ENCODE data around the gene FRMD1. TPM values are rescaled to one million over a fixed set of nuclear protein-coding genes. Genes with fewer than 3 reads are reported as not detected.

Gene FRMD1
- total RNA-seq, 4 donors from 2014 or later: 0.13 TPM; not detected in 3

DNA sequence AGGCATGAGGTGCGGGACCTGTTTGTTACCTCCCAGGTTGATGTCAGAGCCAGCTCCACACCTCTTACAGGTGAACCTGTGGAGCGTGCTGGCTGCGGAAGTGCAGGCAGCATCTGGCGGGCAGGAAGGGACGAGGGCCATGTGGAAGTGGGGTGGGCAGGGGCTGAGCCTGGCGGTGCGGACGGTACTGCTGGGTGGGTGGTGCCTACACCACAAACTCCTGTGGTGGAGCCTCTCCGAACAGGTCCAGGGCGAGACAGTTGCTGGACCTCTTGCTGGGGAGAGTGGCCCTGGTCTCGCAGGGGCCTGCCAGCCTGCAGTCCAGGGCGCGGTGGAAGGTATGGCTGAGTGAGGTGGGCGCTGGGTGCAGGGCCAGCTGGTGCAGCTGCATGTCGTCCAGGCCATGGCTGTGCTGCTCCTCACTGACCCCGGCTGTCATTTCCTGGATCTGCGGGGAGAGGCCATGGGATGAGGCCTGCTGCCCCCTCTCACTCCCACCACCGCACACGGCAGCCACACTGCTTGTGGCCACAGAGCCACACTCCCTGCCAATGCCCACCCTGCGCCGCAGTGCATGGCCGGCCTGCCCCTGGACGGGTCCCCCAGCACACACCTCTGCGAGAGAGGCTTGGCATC is 22.0 kb downstream of the FRMD1 start:
- Histone ChIP-seq H3K4me3 (replicated peaks in 1 of 3) (no peak overlapping the region), H3K4me1 (peaks cover 0 to 12% of the 10 kb centered on the region in 2 donors), H3K27me3 (no peaks in the 10 kb centered on the region), H3K27ac (no peak overlapping the region), H3K36me3 (no peaks in the 10 kb centered on the region), H3K9me3 (no peaks in the 10 kb centered on the region)
- TF ChIP-seq POLR2A (IDR thresholded peaks at IDR 0.05): no peak
- TF ChIP-seq, protein P1, sequence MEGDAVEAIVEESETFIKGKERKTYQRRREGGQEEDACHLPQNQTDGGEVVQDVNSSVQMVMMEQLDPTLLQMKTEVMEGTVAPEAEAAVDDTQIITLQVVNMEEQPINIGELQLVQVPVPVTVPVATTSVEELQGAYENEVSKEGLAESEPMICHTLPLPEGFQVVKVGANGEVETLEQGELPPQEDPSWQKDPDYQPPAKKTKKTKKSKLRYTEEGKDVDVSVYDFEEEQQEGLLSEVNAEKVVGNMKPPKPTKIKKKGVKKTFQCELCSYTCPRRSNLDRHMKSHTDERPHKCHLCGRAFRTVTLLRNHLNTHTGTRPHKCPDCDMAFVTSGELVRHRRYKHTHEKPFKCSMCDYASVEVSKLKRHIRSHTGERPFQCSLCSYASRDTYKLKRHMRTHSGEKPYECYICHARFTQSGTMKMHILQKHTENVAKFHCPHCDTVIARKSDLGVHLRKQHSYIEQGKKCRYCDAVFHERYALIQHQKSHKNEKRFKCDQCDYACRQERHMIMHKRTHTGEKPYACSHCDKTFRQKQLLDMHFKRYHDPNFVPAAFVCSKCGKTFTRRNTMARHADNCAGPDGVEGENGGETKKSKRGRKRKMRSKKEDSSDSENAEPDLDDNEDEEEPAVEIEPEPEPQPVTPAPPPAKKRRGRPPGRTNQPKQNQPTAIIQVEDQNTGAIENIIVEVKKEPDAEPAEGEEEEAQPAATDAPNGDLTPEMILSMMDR (IDR thresholded peaks at IDR 0.05): no peak
- intact Hi-C loops (cut with DNase I): no loop called here
- 94 to 96% methylated on average over 11 to 20 of the region's 24 CpGs for WGBS, 2 donors
- DNase-seq: no peak

DNA sequence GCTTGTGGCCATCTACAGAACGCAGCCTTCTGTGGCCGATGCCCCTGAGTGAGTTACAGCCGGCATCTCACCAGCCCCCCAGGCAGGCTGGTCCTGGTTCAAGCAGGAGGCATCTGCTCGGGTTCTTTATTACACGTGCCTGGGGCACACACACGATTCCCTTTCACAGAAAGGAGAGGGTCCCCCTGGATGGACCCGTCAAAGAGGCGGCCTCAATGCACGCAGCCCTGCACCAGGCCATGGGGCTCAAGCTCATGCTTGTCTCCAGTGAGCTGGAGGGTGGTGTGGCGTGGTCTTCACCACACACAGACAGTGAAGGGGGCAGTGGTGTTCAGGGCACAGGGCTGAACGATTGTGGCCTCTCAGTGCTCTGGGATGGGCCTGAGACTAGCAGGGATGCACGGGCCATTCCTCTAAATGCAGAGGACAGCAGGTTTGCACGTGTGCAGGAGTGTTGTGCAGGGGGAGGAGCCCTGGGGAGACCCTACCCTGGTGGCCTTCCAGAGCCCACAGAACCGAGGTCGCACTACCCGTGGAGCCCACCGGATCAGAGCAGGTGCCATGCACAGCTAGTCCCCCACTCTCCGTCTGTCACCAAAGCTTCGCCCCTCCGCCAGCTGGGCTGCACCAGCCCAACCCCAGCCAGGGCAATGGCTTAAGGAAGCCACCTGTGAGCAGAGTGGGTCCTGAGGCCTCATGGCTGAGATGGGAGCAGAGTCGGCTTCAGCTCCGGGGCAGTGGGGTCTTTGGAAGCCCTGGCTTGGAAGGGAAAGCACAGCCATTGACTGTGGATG is 23.1 kb downstream of the FRMD1 start:
- H3K9me3 ChIP-seq: no peaks in the 10 kb centered on the region
- H3K27me3 ChIP-seq: no peaks in the 10 kb centered on the region
- WGBS, 2 donors: 91 to 96% methylated on average over 12 to 13 of the region's 22 CpGs
- H3K27ac ChIP-seq: no peak overlapping the region
- H3K4me3 ChIP-seq (replicated peaks in 1 of 3): no peak overlapping the region
- no peak for DNase-seq
- intact Hi-C loops (cut with DNase I): no loop called here
- TF ChIP-seq, protein P1 (IDR thresholded peaks at IDR 0.05): no peak
- TF ChIP-seq POLR2A (IDR thresholded peaks at IDR 0.05): no peak
- H3K36me3 ChIP-seq: no peaks in the 10 kb centered on the region
- H3K4me1 ChIP-seq: peaks cover 0 to 12% of the 10 kb centered on the region in 2 donors

DNA sequence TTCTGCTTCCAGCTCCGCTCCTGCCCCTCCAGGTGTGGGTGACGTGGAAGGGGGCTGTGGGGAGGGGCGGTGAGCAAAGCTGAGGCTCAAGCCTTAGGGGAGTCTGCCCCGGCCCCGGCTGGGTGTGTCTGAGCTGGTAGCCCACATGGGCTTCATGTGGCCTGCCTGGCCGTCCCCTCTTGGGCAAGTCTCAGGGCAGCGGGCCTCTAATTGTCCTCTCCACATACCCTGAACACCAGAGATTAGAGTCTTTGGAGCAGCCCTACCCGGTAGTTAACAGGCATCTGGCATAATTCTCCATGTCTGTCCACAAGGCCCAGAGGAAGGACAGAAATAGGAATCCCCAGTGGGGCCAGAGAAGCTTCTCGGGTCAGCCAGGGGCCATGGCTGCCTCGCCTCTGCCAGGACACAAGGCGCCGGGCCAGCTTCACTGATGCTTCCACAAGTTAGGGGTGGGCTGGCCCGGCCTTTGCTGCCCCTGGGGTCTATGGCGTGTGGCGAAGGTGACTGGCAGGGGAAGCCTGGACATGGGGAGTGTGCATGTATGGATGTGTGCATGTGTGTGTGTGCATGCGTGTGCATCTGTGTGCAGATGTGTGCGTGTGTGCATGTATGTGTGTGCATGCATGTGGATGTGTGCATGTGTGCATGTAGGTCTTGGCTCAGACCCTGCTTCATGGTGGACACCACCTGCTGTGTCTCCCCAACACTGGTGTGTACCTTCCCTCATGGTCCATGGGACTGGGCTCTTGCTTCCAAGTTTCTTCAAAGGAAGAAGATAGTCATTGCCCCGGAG is 24.0 kb downstream of the FRMD1 start:
- H3K36me3 ChIP-seq: no peaks in the 10 kb centered on the region
- WGBS, 2 donors: 62 to 84% methylated on average over 13 to 15 of the region's 18 CpGs
- H3K9me3 ChIP-seq: no peaks in the 10 kb centered on the region
- no peak overlapping the region for H3K27ac ChIP-seq
- TF ChIP-seq, protein P1 (IDR thresholded peaks at IDR 0.05): no peak
- TF ChIP-seq POLR2A (IDR thresholded peaks at IDR 0.05): no peak
- H3K4me3 ChIP-seq (replicated peaks in 1 of 3): no peak overlapping the region
- DNase-seq: no peak
- intact Hi-C loops (cut with DNase I): no loop called here
- no peaks in the 10 kb centered on the region for H3K27me3 ChIP-seq
- H3K4me1 ChIP-seq: peaks cover 0 to 12% of the 10 kb centered on the region in 2 donors

DNA sequence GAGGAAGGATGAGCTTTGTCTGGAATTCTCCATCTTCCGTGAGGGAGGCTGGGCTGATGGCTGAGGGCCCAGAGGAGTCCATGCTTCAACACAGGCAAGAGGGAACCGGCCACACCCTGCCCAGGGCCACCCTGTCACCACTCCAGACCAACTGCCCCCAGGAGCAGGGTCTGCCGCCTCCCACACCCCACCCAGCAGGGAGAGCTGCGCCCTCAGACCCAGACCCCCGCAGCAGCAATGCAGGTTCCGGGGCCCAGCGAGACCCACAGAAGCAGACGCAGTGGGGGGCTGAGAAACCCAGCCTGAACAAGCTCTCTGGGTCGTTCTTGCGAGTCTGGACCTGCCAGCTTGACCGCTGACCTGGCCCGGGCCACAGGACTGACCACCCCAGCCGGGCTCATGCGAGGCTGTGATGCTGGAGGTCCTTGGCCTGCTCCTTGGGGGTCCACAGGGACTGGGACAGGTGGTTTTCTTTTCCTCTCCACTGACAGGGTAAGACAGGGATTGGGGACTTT is 25.0 kb downstream of the FRMD1 start:
- WGBS, 2 donors: 91 to 98% methylated on average over 13 of the region's 14 CpGs
- no peaks in the 10 kb centered on the region for H3K36me3 ChIP-seq

More for the DNA sequence above, 25.0 kb downstream of the FRMD1 start:
- no peaks in the 10 kb centered on the region for H3K9me3 ChIP-seq
- H3K27ac ChIP-seq: no peak overlapping the region
- peaks cover 0 to 12% of the 10 kb centered on the region in 2 donors for H3K4me1 ChIP-seq
- H3K4me3 ChIP-seq (replicated peaks in 1 of 3): no peak overlapping the region
- intact Hi-C loops (cut with DNase I): no loop called here
- no peak for DNase-seq
- TF ChIP-seq POLR2A (IDR thresholded peaks at IDR 0.05): no peak
- TF ChIP-seq, protein P1 (IDR thresholded peaks at IDR 0.05): no peak
- H3K27me3 ChIP-seq: no peaks in the 10 kb centered on the region
